Prostate gland (tissue), 2 donors: Measurements from ENCODE around the gene CD226.
"Not testable (repeated sequence)": the region's sequence is repeated elsewhere in the genome, so short reads cannot be mapped to it uniquely, and the experiment has no call there.

Experiments used
- POLR2A ChIP-seq: fragments of 450-650 bp; IDR thresholded peaks from one replicate; pipeline ENCODE4 v1.6.1; 2016; ENCODE audit warnings: antibody characterized with exemption, mild to moderate bottlenecking
- POLR2AphosphoS5 ChIP-seq: sonication (generic); formaldehyde crosslinking; IDR thresholded peaks from one replicate; pipeline ENCODE4 v1.6.1; 2017; ENCODE audit warnings: antibody characterized with exemption
- TF ChIP-seq, protein P1 (sequence below), 4 experiments: fragments of 200-600 bp in 2 of 4; fragments of 450-650 bp in 2 of 4; sonication (generic) in 2 of 4; IDR thresholded peaks; 1 replicate in 3 of 4; 2 replicates in 1 of 4; pipeline ENCODE4 v1.5.1; 2016 to 2019; ENCODE audit warnings: antibody characterized with exemption in 4 of 4, mild to moderate bottlenecking in 2 of 4, moderate library complexity in 2 of 4

GRCh38 chr18:69834980-69835379, 112.7 kb downstream of the CD226 start:
- TF ChIP-seq, protein P1, sequence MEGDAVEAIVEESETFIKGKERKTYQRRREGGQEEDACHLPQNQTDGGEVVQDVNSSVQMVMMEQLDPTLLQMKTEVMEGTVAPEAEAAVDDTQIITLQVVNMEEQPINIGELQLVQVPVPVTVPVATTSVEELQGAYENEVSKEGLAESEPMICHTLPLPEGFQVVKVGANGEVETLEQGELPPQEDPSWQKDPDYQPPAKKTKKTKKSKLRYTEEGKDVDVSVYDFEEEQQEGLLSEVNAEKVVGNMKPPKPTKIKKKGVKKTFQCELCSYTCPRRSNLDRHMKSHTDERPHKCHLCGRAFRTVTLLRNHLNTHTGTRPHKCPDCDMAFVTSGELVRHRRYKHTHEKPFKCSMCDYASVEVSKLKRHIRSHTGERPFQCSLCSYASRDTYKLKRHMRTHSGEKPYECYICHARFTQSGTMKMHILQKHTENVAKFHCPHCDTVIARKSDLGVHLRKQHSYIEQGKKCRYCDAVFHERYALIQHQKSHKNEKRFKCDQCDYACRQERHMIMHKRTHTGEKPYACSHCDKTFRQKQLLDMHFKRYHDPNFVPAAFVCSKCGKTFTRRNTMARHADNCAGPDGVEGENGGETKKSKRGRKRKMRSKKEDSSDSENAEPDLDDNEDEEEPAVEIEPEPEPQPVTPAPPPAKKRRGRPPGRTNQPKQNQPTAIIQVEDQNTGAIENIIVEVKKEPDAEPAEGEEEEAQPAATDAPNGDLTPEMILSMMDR (IDR thresholded peaks at IDR 0.05): not testable (repeated sequence)
- not testable (repeated sequence) for TF ChIP-seq POLR2A, POLR2AphosphoS5
